Measurements from ENCODE around the gene NKX1-2.

DNA sequence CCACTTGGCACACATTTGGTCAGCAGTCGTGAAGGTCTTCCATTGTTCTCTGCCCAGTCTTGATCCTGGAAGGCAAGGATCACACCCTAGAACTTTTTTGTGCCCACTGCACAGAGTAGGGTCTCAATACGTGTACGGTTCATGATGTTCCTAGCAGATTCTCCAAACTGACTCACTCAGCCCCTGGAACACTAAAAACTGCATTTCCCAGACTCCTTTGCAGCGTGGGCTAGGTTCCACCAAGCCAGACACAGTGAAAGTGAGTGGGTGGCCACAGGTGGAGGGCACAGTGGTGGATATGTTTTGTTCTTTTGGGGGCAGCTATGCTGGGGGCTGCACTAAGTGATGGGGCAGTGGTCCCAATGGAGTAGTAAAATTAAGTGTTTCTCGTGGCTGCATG is 10.3 kb upstream of the NKX1-2 start:
- TF ChIP-seq, protein P1, sequence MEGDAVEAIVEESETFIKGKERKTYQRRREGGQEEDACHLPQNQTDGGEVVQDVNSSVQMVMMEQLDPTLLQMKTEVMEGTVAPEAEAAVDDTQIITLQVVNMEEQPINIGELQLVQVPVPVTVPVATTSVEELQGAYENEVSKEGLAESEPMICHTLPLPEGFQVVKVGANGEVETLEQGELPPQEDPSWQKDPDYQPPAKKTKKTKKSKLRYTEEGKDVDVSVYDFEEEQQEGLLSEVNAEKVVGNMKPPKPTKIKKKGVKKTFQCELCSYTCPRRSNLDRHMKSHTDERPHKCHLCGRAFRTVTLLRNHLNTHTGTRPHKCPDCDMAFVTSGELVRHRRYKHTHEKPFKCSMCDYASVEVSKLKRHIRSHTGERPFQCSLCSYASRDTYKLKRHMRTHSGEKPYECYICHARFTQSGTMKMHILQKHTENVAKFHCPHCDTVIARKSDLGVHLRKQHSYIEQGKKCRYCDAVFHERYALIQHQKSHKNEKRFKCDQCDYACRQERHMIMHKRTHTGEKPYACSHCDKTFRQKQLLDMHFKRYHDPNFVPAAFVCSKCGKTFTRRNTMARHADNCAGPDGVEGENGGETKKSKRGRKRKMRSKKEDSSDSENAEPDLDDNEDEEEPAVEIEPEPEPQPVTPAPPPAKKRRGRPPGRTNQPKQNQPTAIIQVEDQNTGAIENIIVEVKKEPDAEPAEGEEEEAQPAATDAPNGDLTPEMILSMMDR (conservative IDR thresholded peaks at IDR 0.05; ENCODE audit: low read length), result no peak
- no peak for TF ChIP-seq EZH2phosphoT487 (IDR thresholded peaks at IDR 0.05; ENCODE audit: borderline replicate concordance, low read depth, low read length)

All from OCI-LY7 (cell line).